WTC11 (cell line): ENCODE measurements around the gene RFTN2. TPM values are rescaled to one million over a fixed set of nuclear protein-coding genes. Genes with fewer than 3 reads are reported as not detected.
A peak's percentile ranks its signal among the peaks of the same experiment; 100 is the strongest.

Experiments
- ATAC-seq: fragments of 200-7000 bp; cut with Tn5 transposase; 2 replicates; pipeline ENCODE4 v1.10.0; 2021; ENCODE audit warnings: mild to moderate bottlenecking, moderate library complexity
- CTCF ChIA-PET: fragments of 300-600 bp; sonication (Branson Sonifier 250); formaldehyde crosslinking; loops from one replicate; lab custom pipeline; 2021; ENCODE audit warnings: antibody characterized with exemption; lab: Charles Lee
- POLR2A ChIA-PET: fragments of 350-600 bp; sonication (Branson Sonifier 250); formaldehyde crosslinking; loops from one replicate; lab custom pipeline; 2021; ENCODE audit warnings: antibody characterized with exemption; lab: Charles Lee
- DNase-seq: peaks from one replicate; pipeline ENCODE4 v3.0.0; 2021; ENCODE audit warnings: low spot score
- H3K27ac Mint-ChIP-seq: 2 replicates; pipeline ENCODE4 v1.8.0; 2021; ENCODE audit warnings: mixed read lengths
- H3K27me3 Mint-ChIP-seq: 2 replicates; pipeline ENCODE4 v1.8.0; 2021; ENCODE audit warnings: low read depth, mild to moderate bottlenecking, moderate library complexity, mixed read lengths
- H3K36me3 Mint-ChIP-seq: 2 replicates; pipeline ENCODE4 v1.8.0; 2021; ENCODE audit warnings: mixed read lengths
- H3K4me1 Mint-ChIP-seq: 2 replicates; pipeline ENCODE4 v1.8.0; 2022; ENCODE audit warnings: mixed read lengths
- H3K4me3 Mint-ChIP-seq: 2 replicates; pipeline ENCODE4 v1.8.0; 2021; ENCODE audit warnings: mild to moderate bottlenecking, moderate library complexity, mixed read lengths
- H3K9me3 Mint-ChIP-seq: 2 replicates; pipeline ENCODE4 v1.8.0; 2021; ENCODE audit warnings: mixed read lengths
- ATF6 ChIP-seq: sonication (generic); formaldehyde crosslinking; IDR thresholded peaks from 2 replicates; pipeline ENCODE4 v1.8.1; 2023; ENCODE audit warnings: mild to moderate bottlenecking, missing genetic modification reagents
- CBFB ChIP-seq: sonication (generic); formaldehyde crosslinking; IDR thresholded peaks from 2 replicates; pipeline ENCODE4 v1.8.1; 2022; ENCODE audit warnings: mild to moderate bottlenecking, low read depth, missing genetic modification reagents
- CREB1 ChIP-seq: sonication (generic); formaldehyde crosslinking; IDR thresholded peaks from 2 replicates; pipeline ENCODE4 v1.8.0; 2023; ENCODE audit warnings: mild to moderate bottlenecking, missing genetic modification reagents
- CREM ChIP-seq: sonication (generic); formaldehyde crosslinking; IDR thresholded peaks from 2 replicates; pipeline ENCODE4 v1.8.1; 2022; ENCODE audit warnings: mild to moderate bottlenecking, missing genetic modification reagents, moderate library complexity
- FOXJ3 ChIP-seq: sonication (generic); formaldehyde crosslinking; IDR thresholded peaks from 2 replicates; pipeline ENCODE4 v1.9.0; 2021; ENCODE audit warnings: missing genetic modification reagents, mild to moderate bottlenecking, borderline replicate concordance
- FOXK1 ChIP-seq: sonication (generic); formaldehyde crosslinking; IDR thresholded peaks from 2 replicates; pipeline ENCODE4 v1.8.0; 2022; ENCODE audit warnings: mild to moderate bottlenecking, moderate library complexity, missing genetic modification reagents
- GTF2I ChIP-seq: fragments of 250-450 bp; sonication (Bioruptor Pico); conservative IDR thresholded peaks from 2 replicates; pipeline ENCODE4 v1.4.0; 2021; ENCODE audit warnings: mild to moderate bottlenecking
- HMGA2 ChIP-seq: fragments of 250-450 bp; sonication (Bioruptor Pico); IDR thresholded peaks from 2 replicates; pipeline ENCODE4 v1.4.0; 2021; ENCODE audit warnings: mild to moderate bottlenecking, moderate library complexity
- JAZF1 ChIP-seq: fragments of 250-450 bp; sonication (Bioruptor Pico); IDR thresholded peaks from 2 replicates; pipeline ENCODE4 v1.9.0; 2021; ENCODE audit warnings: moderate library complexity, mild to moderate bottlenecking, inconsistent platforms
- PRRX2 ChIP-seq: fragments of 250-450 bp; sonication (Bioruptor Pico); IDR thresholded peaks from 2 replicates; pipeline ENCODE4 v1.8.0; 2021; ENCODE audit warnings: mild to moderate bottlenecking
- SMAD3 ChIP-seq: sonication (generic); formaldehyde crosslinking; IDR thresholded peaks from 2 replicates; pipeline ENCODE4 v1.8.0; 2022; ENCODE audit warnings: missing genetic modification reagents, mild to moderate bottlenecking, borderline replicate concordance
- SOX15 ChIP-seq: fragments of 250-450 bp; sonication (Bioruptor Pico); IDR thresholded peaks from 2 replicates; pipeline ENCODE4 v1.9.0; 2021; ENCODE audit warnings: mild to moderate bottlenecking
- TEAD4 ChIP-seq: sonication (generic); formaldehyde crosslinking; IDR thresholded peaks from 2 replicates; pipeline ENCODE4 v1.8.0; 2022; ENCODE audit warnings: mild to moderate bottlenecking, missing genetic modification reagents
- ZNF219 ChIP-seq: sonication (generic); formaldehyde crosslinking; IDR thresholded peaks from 2 replicates; pipeline ENCODE4 v1.8.0; 2023; ENCODE audit warnings: missing genetic modification reagents, mild to moderate bottlenecking, borderline replicate concordance
- ZNF232 ChIP-seq: sonication (generic); formaldehyde crosslinking; IDR thresholded peaks from 2 replicates; pipeline ENCODE4 v1.8.0; 2022; ENCODE audit warnings: mild to moderate bottlenecking, missing genetic modification reagents
- ZNF317 ChIP-seq: sonication (generic); formaldehyde crosslinking; IDR thresholded peaks from 2 replicates; pipeline ENCODE4 v1.8.1; 2023; ENCODE audit warnings: low read depth, mild to moderate bottlenecking, moderate library complexity, missing genetic modification reagents, borderline replicate concordance
- ZNF396 ChIP-seq: fragments of 250-450 bp; sonication (Bioruptor Pico); IDR thresholded peaks from 2 replicates; pipeline ENCODE4 v1.8.0; 2021; ENCODE audit warnings: mild to moderate bottlenecking, moderate library complexity, borderline replicate concordance
- ZNF512 ChIP-seq: sonication (generic); formaldehyde crosslinking; IDR thresholded peaks from 2 replicates; pipeline ENCODE4 v1.8.1; 2022; ENCODE audit warnings: missing genetic modification reagents, borderline replicate concordance
- total RNA-seq: library from RNA; stranded (reverse); gene quantifications from 3 replicates; pipeline ENCODE4 v1.2.3, GENCODE V29; 2021
- TF ChIP-seq, protein P1 (sequence below): sonication (generic); formaldehyde crosslinking; IDR thresholded peaks from 2 replicates; pipeline ENCODE4 v1.8.0; 2022; ENCODE audit warnings: missing genetic modification reagents

RFTN2 gene
- total RNA-seq, 1 experiment from 2014 or later = 1.9 TPM

DNA sequence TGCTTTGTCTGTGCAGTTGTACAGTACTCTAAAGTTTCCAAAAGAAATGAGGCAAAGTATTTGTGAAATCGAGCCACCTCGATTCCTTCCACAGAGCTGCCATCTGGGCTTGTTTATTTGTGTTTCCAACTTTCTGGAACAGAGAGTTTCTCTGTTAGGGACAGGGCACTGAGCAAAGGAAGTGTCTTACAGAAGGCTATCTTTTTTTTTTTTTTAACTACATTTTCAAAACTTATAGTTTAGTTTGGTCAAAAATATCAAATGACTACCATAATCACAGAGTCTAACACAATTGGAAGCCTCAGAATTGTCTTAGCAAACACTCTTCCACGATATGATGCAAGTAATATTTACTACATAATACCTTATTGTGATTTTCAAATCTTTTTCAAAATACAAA, 796 bp downstream of the RFTN2 start:
- CTCF ChIA-PET = no interaction called here
- DNase-seq (no peak), ATAC-seq (no peak)
- Mint-ChIP-seq H3K4me3 (peak overlapping the region; percentile 53), H3K36me3 (no peaks in the 10 kb centered on the region), H3K27me3 (no peaks in the 10 kb centered on the region), H3K4me1 (peaks cover 47% of the 10 kb centered on the region), H3K9me3 (no peaks in the 10 kb centered on the region), H3K27ac (no peak overlapping the region)
- TF ChIP-seq CREM = no peak
- POLR2A ChIA-PET = interaction anchor here (0.7 kb wide), 1 partner anchor 44 kb away, joined by 4 read pairs; no protein-coding TSS in a partner anchor

GRCh38 chr2:197674060-197674459, 1.3 kb downstream of the RFTN2 start:
- ATAC-seq (no peak), DNase-seq (no peak)
- Mint-ChIP-seq H3K36me3 (no peaks in the 10 kb centered on the region), H3K4me1 (peaks cover 50% of the 10 kb centered on the region), H3K9me3 (no peaks in the 10 kb centered on the region), H3K27ac (no peak overlapping the region), H3K4me3 (no peak overlapping the region), H3K27me3 (no peaks in the 10 kb centered on the region)
- POLR2A ChIA-PET = no interaction called here
- CTCF ChIA-PET = no interaction called here
- no peak for TF ChIP-seq JAZF1 (CRISPR knock-in tag)
- TF ChIP-seq TEAD4 = no peak
- no peak for TF ChIP-seq GTF2I (CRISPR knock-in tag)
- TF ChIP-seq HMGA2 (CRISPR knock-in tag) = no peak
- no peak for TF ChIP-seq CBFB
- no peak for TF ChIP-seq ZNF232 (CRISPR knock-in tag)
- TF ChIP-seq CREB1 (CRISPR knock-in tag) = no peak
- no peak for TF ChIP-seq ZNF396 (CRISPR knock-in tag)
- no peak for TF ChIP-seq FOXJ3 (CRISPR knock-in tag)
- no peak for TF ChIP-seq ZNF219 (CRISPR knock-in tag)
- TF ChIP-seq PRRX2 (CRISPR knock-in tag) = no peak
- TF ChIP-seq FOXK1 (CRISPR knock-in tag) = no peak
- no peak for TF ChIP-seq ZNF512 (CRISPR knock-in tag)
- no peak for TF ChIP-seq SOX15 (CRISPR knock-in tag)

- CTCF ChIA-PET = no interaction called here
- no peaks in the 10 kb centered on the region for H3K27me3 Mint-ChIP-seq
These were observed 1.8 kb downstream of the RFTN2 start for GRCh38 chr2:197673606-197674005.

GRCh38 chr2:197673106-197673505, 2.3 kb downstream of the RFTN2 start:
- TF ChIP-seq CREM (no peak), ATF6 (CRISPR knock-in tag) (no peak)
- TF ChIP-seq, protein P1, sequence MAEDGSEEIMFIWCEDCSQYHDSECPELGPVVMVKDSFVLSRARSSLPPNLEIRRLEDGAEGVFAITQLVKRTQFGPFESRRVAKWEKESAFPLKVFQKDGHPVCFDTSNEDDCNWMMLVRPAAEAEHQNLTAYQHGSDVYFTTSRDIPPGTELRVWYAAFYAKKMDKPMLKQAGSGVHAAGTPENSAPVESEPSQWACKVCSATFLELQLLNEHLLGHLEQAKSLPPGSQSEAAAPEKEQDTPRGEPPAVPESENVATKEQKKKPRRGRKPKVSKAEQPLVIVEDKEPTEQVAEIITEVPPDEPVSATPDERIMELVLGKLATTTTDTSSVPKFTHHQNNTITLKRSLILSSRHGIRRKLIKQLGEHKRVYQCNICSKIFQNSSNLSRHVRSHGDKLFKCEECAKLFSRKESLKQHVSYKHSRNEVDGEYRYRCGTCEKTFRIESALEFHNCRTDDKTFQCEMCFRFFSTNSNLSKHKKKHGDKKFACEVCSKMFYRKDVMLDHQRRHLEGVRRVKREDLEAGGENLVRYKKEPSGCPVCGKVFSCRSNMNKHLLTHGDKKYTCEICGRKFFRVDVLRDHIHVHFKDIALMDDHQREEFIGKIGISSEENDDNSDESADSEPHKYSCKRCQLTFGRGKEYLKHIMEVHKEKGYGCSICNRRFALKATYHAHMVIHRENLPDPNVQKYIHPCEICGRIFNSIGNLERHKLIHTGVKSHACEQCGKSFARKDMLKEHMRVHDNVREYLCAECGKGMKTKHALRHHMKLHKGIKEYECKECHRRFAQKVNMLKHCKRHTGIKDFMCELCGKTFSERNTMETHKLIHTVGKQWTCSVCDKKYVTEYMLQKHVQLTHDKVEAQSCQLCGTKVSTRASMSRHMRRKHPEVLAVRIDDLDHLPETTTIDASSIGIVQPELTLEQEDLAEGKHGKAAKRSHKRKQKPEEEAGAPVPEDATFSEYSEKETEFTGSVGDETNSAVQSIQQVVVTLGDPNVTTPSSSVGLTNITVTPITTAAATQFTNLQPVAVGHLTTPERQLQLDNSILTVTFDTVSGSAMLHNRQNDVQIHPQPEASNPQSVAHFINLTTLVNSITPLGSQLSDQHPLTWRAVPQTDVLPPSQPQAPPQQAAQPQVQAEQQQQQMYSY (CRISPR knock-in tag) = peak; percentile 69
- Mint-ChIP-seq H3K9me3 (no peaks in the 10 kb centered on the region), H3K4me1 (peaks cover 52% of the 10 kb centered on the region), H3K4me3 (no peak overlapping the region), H3K27me3 (no peaks in the 10 kb centered on the region), H3K36me3 (no peaks in the 10 kb centered on the region), H3K27ac (peak overlapping the region; percentile 71; the same call in 1 of the 2 replicates)
- DNase-seq (no peak), ATAC-seq (peak; percentile 40)
- CTCF ChIA-PET = no interaction called here
- POLR2A ChIA-PET = no interaction called here

More at GRCh38 chr2:197673606-197674005, 1.8 kb downstream of the RFTN2 start:
- ATAC-seq = no peak
- no peak overlapping the region for H3K27ac Mint-ChIP-seq
- peak overlapping the region; percentile 18; the same call in 1 of the 2 replicates for H3K4me3 Mint-ChIP-seq
- DNase-seq = no peak
- H3K36me3 Mint-ChIP-seq = no peaks in the 10 kb centered on the region
- POLR2A ChIA-PET = no interaction called here
- TF ChIP-seq ZNF317 (CRISPR knock-in tag) = no peak
- TF ChIP-seq SMAD3 (CRISPR knock-in tag) = no peak
- no peaks in the 10 kb centered on the region for H3K9me3 Mint-ChIP-seq
- peaks cover 52% of the 10 kb centered on the region for H3K4me1 Mint-ChIP-seq
